AG04449 (cell line): Measurements from ENCODE around the gene CCDC15.

Experiments used
- CTCF ChIA-PET: fragments of 350-600 bp; formaldehyde crosslinking; extraction: SDS; loops from one replicate; lab custom pipeline; 2021; ENCODE audit warnings: antibody characterized with exemption; lab: Yijun Ruan, JAX
- POLR2A ChIA-PET: fragments of 400-600, 350-600 bp; formaldehyde crosslinking; extraction: SDS; loops from one replicate; lab custom pipeline; 2020; ENCODE audit warnings: antibody characterized with exemption, inconsistent platforms; lab: Yijun Ruan, JAX
- DNase-seq: peaks from one replicate; pipeline ENCODE4 v3.0.0-alpha.2; 2010; ENCODE audit warnings: low read depth, low spot score
- H3K4me3 ChIP-seq: 2 replicates; pipeline ENCODE4 v1.5.1; 2011; ENCODE audit warnings: low read depth, mild to moderate bottlenecking, control low read depth, low read length
- CTCF ChIP-seq: IDR thresholded peaks from one replicate; pipeline ENCODE4 v1.5.1; 2011; ENCODE audit warnings: mild to moderate bottlenecking, moderate library complexity, low read length, control low read depth, inconsistent platforms; ENCODE audit not compliant: insufficient read depth; ENCODE audit errors: missing control alignments

The CCDC15 gene

GRCh38 chr11:125082040-125082439, 128.0 kb downstream of the CCDC15 start:
- H3K4me3 ChIP-seq, result no peak overlapping the region
- CTCF ChIA-PET, result interaction anchor here (1.0 to 2.4 kb wide), 5 partner anchors 10 to 272 kb away, joined by 3 to 12 read pairs (median 4); no protein-coding TSS in a partner anchor
- POLR2A ChIA-PET, result interaction anchor here (1.3 kb wide), 1 partner anchor 10 kb away, joined by 5 read pairs; no protein-coding TSS in a partner anchor
- DNase-seq, result no peak
- no peak for TF ChIP-seq CTCF

- ChIA-PET POLR2A (interaction anchor here (0.8 to 1.3 kb wide), 3 partner anchors 11 to 282 kb away, joined by 3 to 5 read pairs (median 3); partner anchors contain the start of gene TMEM218), CTCF (interaction anchor here (0.9 to 2.4 kb wide), 9 partner anchors 9 to 282 kb away, joined by 3 to 12 read pairs (median 4); no protein-coding TSS in a partner anchor)
- no peak for TF ChIP-seq CTCF
- no peak overlapping the region for H3K4me3 ChIP-seq
- peak; percentile 23 for DNase-seq
Observed at GRCh38 chr11:125082611-125083311, 128.8 kb downstream of the CCDC15 start.

- TF ChIP-seq CTCF, result no peak
- DNase-seq, result no peak
- H3K4me3 ChIP-seq, result no peak overlapping the region
- ChIA-PET CTCF (interaction anchor here (0.9 to 2.4 kb wide), 10 partner anchors 8 to 350 kb away, joined by 3 to 12 read pairs (median 4); no protein-coding TSS in a partner anchor), POLR2A (interaction anchor here (1.1 to 1.3 kb wide), 2 partner anchors 11 to 28 kb away, joined by 3 to 5 read pairs; partner anchors contain the start of gene TMEM218)
Observed at GRCh38 chr11:125083312-125084056, 129.5 kb downstream of the CCDC15 start.

DNA sequence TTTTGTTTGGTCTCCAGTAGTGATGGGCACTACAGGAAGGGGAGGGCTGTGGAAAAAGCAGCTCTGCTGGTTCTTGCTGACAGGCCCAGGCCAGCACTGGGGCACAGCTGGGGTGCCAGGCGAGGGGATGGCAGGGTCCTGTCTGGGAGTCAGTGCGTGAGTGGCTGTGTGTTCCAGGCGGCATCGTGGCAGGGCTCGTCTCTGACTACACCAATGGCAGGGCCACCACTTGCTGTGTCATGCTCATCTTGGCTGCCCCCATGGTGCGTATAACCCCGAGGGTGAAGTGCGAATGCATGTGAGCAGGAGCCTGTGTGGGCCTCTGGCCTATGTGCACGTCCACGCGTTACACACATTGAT, 130.0 kb downstream of the CCDC15 start:
- ChIA-PET POLR2A (no interaction called here), CTCF (interaction anchor here (1.3 to 2.4 kb wide), 4 partner anchors 8 to 349 kb away, joined by 3 to 12 read pairs (median 4); no protein-coding TSS in a partner anchor)
- no peak overlapping the region for H3K4me3 ChIP-seq
- no peak for DNase-seq
- no peak for TF ChIP-seq CTCF

DNA sequence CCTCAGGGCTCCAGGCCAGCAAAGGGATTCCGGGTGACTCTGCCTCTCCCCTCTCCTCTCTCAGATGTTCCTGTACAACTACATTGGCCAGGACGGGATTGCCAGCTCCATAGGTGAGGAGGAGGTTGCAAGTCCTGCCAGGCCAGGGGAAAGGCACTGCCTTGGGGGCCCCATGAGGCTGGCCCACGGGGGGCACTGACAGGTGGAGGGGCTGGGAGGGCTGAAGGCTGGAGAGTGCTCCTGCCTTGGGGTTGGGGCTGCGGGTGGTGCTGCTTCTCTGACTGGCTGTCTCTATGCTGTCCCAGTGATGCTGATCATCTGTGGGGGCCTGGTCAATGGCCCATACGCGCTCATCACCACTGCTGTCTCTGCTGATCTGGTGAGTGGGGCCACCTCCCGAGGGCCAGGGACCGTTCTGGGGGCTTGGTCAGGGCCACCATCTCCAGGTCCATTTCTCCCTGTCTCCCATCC, 130.8 kb downstream of the CCDC15 start:
- POLR2A ChIA-PET, result no interaction called here
- H3K4me3 ChIP-seq, result no peak overlapping the region
- no peak for TF ChIP-seq CTCF
- DNase-seq, result no peak
- CTCF ChIA-PET, result no interaction called here
